Right lobe of liver (tissue), 4 donors: ENCODE results near the gene SCN5A.

ENCODE experiments used
- CTCF ChIP-seq, 4 donors: fragments of 200-600 bp in 3 of 4; fragments of 450-650 bp in 1 of 4; IDR thresholded peaks; one replicate each; pipeline versions ENCODE4 v1.5.1 to v1.8.0; 2016 to 2022; ENCODE audit warnings: antibody characterized with exemption in 4 of 4, mild to moderate bottlenecking in 2 of 4
- POLR2A ChIP-seq: fragments of 450-650 bp; IDR thresholded peaks from one replicate; pipeline ENCODE4 v1.6.1; 2017; ENCODE audit warnings: antibody characterized with exemption, mild to moderate bottlenecking
- donor health status: DM: no; HTN: no; CAD: no.
- donor health status: DM: no; HTN: no; CAD: no.
- donor health status: DM: no; HTN: yes; CAD: no.

- TF ChIP-seq CTCF (IDR thresholded peaks at IDR 0.05), result no peak
- TF ChIP-seq POLR2A, result no peak
Observed at GRCh38 chr3:38565339-38566214, 83.9 kb downstream of the SCN5A start.
